ENCODE data around the gene MRPL51. TPM values are rescaled to one million over a fixed set of nuclear protein-coding genes. Genes with fewer than 3 reads are reported as not detected.
"Not testable (repeated sequence)": the region's sequence is repeated elsewhere in the genome, so short reads cannot be mapped to it uniquely, and the experiment has no call there.

Gene MRPL51
- total and polyA plus RNA-seq, 2 experiments from 2014 or later, result 93.9 to 463 TPM

DNA sequence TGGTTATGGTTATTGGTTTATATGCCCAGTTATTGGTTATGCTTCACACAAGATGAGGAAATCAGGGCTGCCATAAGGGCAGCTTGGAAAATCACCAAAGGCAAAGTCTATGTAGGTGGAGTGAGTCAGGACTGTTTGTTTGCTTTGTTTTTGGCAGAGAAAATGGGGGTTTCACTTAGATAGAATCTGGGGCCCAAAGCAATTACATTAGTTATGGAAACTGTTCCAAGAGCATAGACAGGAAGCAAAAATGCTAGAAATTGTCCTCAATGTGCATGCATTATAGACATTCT lies 24.8 kb downstream of the MRPL51 start:
- H3K4me3 ChIP-seq, result no peak overlapping the region
- Mint-ChIP-seq H3K4me1 (peaks cover 16% of the 10 kb centered on the region), H3K4me3 (no peak overlapping the region; the same call in 2 of the 3 replicates), H3K27me3 (ENCODE audit: insufficient read depth, low read depth, poor library complexity) (peaks cover 11% of the 10 kb centered on the region), H3K36me3 (ENCODE audit: low read depth) (peaks cover 35% of the 10 kb centered on the region), H3K27ac (no peak overlapping the region), H3K9me3 (no peaks in the 10 kb centered on the region)
- no peak for TF ChIP-seq CREB1 (CRISPR knock-in tag; IDR thresholded peaks at IDR 0.05; ENCODE audit: low read depth)
- TF ChIP-seq, protein P1, sequence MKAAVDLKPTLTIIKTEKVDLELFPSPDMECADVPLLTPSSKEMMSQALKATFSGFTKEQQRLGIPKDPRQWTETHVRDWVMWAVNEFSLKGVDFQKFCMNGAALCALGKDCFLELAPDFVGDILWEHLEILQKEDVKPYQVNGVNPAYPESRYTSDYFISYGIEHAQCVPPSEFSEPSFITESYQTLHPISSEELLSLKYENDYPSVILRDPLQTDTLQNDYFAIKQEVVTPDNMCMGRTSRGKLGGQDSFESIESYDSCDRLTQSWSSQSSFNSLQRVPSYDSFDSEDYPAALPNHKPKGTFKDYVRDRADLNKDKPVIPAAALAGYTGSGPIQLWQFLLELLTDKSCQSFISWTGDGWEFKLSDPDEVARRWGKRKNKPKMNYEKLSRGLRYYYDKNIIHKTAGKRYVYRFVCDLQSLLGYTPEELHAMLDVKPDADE (IDR thresholded peaks at IDR 0.05), result no peak
- TF ChIP-seq, protein P2, sequence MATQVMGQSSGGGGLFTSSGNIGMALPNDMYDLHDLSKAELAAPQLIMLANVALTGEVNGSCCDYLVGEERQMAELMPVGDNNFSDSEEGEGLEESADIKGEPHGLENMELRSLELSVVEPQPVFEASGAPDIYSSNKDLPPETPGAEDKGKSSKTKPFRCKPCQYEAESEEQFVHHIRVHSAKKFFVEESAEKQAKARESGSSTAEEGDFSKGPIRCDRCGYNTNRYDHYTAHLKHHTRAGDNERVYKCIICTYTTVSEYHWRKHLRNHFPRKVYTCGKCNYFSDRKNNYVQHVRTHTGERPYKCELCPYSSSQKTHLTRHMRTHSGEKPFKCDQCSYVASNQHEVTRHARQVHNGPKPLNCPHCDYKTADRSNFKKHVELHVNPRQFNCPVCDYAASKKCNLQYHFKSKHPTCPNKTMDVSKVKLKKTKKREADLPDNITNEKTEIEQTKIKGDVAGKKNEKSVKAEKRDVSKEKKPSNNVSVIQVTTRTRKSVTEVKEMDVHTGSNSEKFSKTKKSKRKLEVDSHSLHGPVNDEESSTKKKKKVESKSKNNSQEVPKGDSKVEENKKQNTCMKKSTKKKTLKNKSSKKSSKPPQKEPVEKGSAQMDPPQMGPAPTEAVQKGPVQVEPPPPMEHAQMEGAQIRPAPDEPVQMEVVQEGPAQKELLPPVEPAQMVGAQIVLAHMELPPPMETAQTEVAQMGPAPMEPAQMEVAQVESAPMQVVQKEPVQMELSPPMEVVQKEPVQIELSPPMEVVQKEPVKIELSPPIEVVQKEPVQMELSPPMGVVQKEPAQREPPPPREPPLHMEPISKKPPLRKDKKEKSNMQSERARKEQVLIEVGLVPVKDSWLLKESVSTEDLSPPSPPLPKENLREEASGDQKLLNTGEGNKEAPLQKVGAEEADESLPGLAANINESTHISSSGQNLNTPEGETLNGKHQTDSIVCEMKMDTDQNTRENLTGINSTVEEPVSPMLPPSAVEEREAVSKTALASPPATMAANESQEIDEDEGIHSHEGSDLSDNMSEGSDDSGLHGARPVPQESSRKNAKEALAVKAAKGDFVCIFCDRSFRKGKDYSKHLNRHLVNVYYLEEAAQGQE (IDR thresholded peaks at IDR 0.05; ENCODE audit: unreplicated experiment), result no peak
- no peak for TF ChIP-seq POLR2AphosphoS5 (IDR thresholded peaks at IDR 0.05; ENCODE audit: low read depth)
- no peak for TF ChIP-seq STAT1 (IDR thresholded peaks at IDR 0.05; ENCODE audit: unreplicated experiment)
- no peak for TF ChIP-seq EZH2phosphoT487 (IDR thresholded peaks at IDR 0.05; ENCODE audit: unreplicated experiment)
- no peak for TF ChIP-seq EZH2 (IDR thresholded peaks at IDR 0.05; ENCODE audit: low read depth, unreplicated experiment)
- TF ChIP-seq JUNB (IDR thresholded peaks at IDR 0.05; ENCODE audit: unreplicated experiment), result no peak
- no peak for TF ChIP-seq ZNF331 (CRISPR knock-in tag; IDR thresholded peaks at IDR 0.05; ENCODE audit: low read depth)
- H3K36me3 ChIP-seq (ENCODE audit: insufficient read depth), result peaks cover 12% of the 10 kb centered on the region
- no peak overlapping the region for H3K4me2 ChIP-seq
- H3K27me3 ChIP-seq (ENCODE audit: insufficient read depth), result no peaks in the 10 kb centered on the region
- H3K9me2 ChIP-seq (ENCODE audit: insufficient read depth), result no peaks in the 10 kb centered on the region
- ATAC-seq (no peak), DNase-seq (ENCODE audit: low spot score) (no peak)
- no peak overlapping the region for H3K27ac ChIP-seq (ENCODE audit: low read depth)
- H2AFZ ChIP-seq, result no peak overlapping the region
- H3F3A ChIP-seq (replicated peaks; ENCODE audit: low read depth), result peaks cover 18% of the 10 kb centered on the region
- H4K20me1 ChIP-seq (replicated peaks; ENCODE audit: insufficient read depth), result peaks cover 8% of the 10 kb centered on the region
- peaks cover 22% of the 10 kb centered on the region for H3K79me2 ChIP-seq (replicated peaks; ENCODE audit: insufficient read depth)
- H3K4me1 ChIP-seq (ENCODE audit: insufficient read depth), result peaks cover 14% of the 10 kb centered on the region

DNA sequence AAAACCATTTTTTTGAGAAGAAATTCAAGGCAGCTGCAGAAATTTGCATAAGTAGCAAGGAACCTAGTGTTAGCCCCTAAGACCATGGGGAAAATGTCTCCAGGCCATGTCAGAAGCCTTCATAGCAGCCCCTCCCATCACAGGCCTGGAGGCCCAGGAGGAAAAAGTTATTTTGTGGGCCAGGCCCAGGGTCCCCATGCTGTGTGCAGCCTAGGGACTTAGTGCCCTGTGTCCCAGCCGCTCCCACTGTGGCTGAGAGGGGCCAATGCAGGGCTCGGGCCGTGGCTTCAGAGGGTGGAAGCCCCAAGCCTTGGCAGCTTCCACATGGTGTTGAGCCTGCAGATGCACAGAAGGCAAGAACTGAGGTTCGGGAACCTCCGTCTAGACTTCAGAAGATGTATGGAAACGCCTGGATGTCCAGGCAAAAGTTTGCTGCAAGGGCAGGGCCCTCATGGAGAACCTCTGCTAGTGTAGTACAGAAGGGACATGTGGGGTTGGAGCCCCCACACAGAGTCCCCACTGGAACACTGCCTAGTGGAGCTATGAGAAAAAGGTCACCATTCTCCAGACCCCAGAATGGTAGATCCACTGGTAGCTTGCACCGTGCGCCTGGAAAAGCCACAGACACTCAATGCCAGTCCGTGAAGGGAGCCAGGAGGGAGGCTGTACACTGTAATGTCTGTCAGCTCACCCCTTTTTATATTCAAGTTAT lies 25.3 kb downstream of the MRPL51 start:
- peaks cover 14% of the 10 kb centered on the region for H3K4me1 ChIP-seq (ENCODE audit: insufficient read depth)
- H4K20me1 ChIP-seq (replicated peaks; ENCODE audit: insufficient read depth); H3K4me3 ChIP-seq; H3K27me3 ChIP-seq (ENCODE audit: insufficient read depth); H3K4me2 ChIP-seq; ATAC-seq; H3K9me2 ChIP-seq (ENCODE audit: insufficient read depth); H3K4me3 Mint-ChIP-seq; H2AFZ ChIP-seq; H3K9me3 Mint-ChIP-seq; H3K27ac ChIP-seq (ENCODE audit: low read depth); DNase-seq (ENCODE audit: low spot score); H3K27ac Mint-ChIP-seq: not testable (repeated sequence)
- H3K79me2 ChIP-seq (replicated peaks; ENCODE audit: insufficient read depth), result peaks cover 22% of the 10 kb centered on the region
- Mint-ChIP-seq H3K4me1 (peaks cover 16% of the 10 kb centered on the region), H3K27me3 (ENCODE audit: insufficient read depth, low read depth, poor library complexity) (peaks cover 11% of the 10 kb centered on the region), H3K36me3 (ENCODE audit: low read depth) (peaks cover 39% of the 10 kb centered on the region)
- peaks cover 12% of the 10 kb centered on the region for H3K36me3 ChIP-seq (ENCODE audit: insufficient read depth)
- peaks cover 18% of the 10 kb centered on the region for H3F3A ChIP-seq (replicated peaks; ENCODE audit: low read depth)

DNA sequence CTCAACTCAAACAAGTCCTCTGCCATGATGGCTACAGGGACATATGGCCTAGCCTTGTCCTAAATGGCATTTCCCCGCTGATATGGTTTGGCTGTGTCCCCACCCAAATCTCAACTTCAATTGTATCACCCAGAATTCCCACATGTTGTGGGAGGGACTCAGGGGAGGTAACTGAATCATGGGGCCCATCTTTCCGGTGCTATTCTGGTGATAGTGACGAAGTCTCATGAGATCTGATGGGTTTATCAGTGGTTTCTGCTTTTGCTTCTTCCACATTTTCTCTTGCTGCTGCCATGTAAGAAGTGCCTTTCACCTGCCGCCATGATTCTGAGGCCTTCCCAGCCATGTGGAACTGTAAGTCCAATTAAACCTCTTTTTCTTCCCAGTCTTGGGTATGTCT lies 26.3 kb downstream of the MRPL51 start:
- peaks cover 14% of the 10 kb centered on the region for H3K4me1 ChIP-seq (ENCODE audit: insufficient read depth)
- H3K4me3 ChIP-seq; H3K27ac ChIP-seq (ENCODE audit: low read depth); H2AFZ ChIP-seq; H3K27ac Mint-ChIP-seq; H3K4me3 Mint-ChIP-seq; H3K9me3 Mint-ChIP-seq; DNase-seq (ENCODE audit: low spot score); ATAC-seq; H3K9me2 ChIP-seq (ENCODE audit: insufficient read depth); H4K20me1 ChIP-seq (replicated peaks; ENCODE audit: insufficient read depth); H3K27me3 ChIP-seq (ENCODE audit: insufficient read depth); H3K4me2 ChIP-seq: not testable (repeated sequence)
- H3K4me1 Mint-ChIP-seq, result peaks cover 16% of the 10 kb centered on the region
- H3K79me2 ChIP-seq (replicated peaks; ENCODE audit: insufficient read depth), result peaks cover 22% of the 10 kb centered on the region
- peaks cover 48% of the 10 kb centered on the region for H3K36me3 Mint-ChIP-seq (ENCODE audit: low read depth)
- H3K36me3 ChIP-seq (ENCODE audit: insufficient read depth), result peaks cover 12% of the 10 kb centered on the region
- H3K27me3 Mint-ChIP-seq (ENCODE audit: insufficient read depth, low read depth, poor library complexity), result peaks cover 13% of the 10 kb centered on the region
- H3F3A ChIP-seq (replicated peaks; ENCODE audit: low read depth), result peaks cover 11% of the 10 kb centered on the region
